SK-N-SH treated with all-trans-retinoic acid at 6 μM for 48 hours (cell line): Measurements from ENCODE around the gene NUP54.

Experiments
- ATAC-seq: fragments of 200-7000 bp; cut with Tn5 transposase; 3 replicates; pipeline ENCODE4 v1.9.1; 2020; ENCODE audit warnings: mild to moderate bottlenecking, moderate library complexity
- ARNTL ChIP-seq: fragments of 450-650 bp; formaldehyde crosslinking; IDR thresholded peaks from 2 replicates; pipeline ENCODE4 v1.5.0; 2020; ENCODE audit warnings: low read depth, mild to moderate bottlenecking, moderate library complexity, borderline replicate concordance
- CSDC2 ChIP-seq: fragments of 250-450 bp; sonication (Bioruptor Pico); IDR thresholded peaks from 2 replicates; pipeline ENCODE4 v1.5.0; 2020; ENCODE audit warnings: mild to moderate bottlenecking, moderate library complexity
- ESRRG ChIP-seq: fragments of 250-450 bp; sonication (Bioruptor Pico); IDR thresholded peaks from 2 replicates; pipeline ENCODE4 v1.6.1; 2021; ENCODE audit warnings: mild to moderate bottlenecking
- GLIS3 ChIP-seq: fragments of 250-450 bp; sonication (Bioruptor Pico); IDR thresholded peaks from 2 replicates; pipeline ENCODE4 v1.5.0; 2020; ENCODE audit warnings: mild to moderate bottlenecking, moderate library complexity
- ISL1 ChIP-seq: fragments of 250-450 bp; sonication (Bioruptor Pico); IDR thresholded peaks from 2 replicates; pipeline ENCODE4 v2.1.2; 2022; ENCODE audit warnings: mild to moderate bottlenecking, moderate library complexity
- PPARA ChIP-seq: fragments of 250-450 bp; sonication (Bioruptor Pico); IDR thresholded peaks from 2 replicates; pipeline ENCODE4 v1.5.0; 2020; ENCODE audit warnings: mild to moderate bottlenecking, borderline replicate concordance
- RARB ChIP-seq: fragments of 250-450 bp; sonication (Bioruptor Pico); IDR thresholded peaks from 2 replicates; pipeline ENCODE4 v1.8.0; 2021; ENCODE audit warnings: mild to moderate bottlenecking, moderate library complexity
- SNAI2 ChIP-seq: fragments of 250-450 bp; sonication (Bioruptor Pico); IDR thresholded peaks from 2 replicates; pipeline ENCODE4 v1.5.0; 2020; ENCODE audit warnings: mild to moderate bottlenecking, moderate library complexity
- TCF4 ChIP-seq: fragments of 250-450 bp; sonication (Bioruptor Pico); IDR thresholded peaks from 2 replicates; pipeline ENCODE4 v1.8.0; 2021; ENCODE audit warnings: mild to moderate bottlenecking, moderate library complexity, borderline replicate concordance
- ZC3H10 ChIP-seq: fragments of 250-450 bp; sonication (Bioruptor Pico); IDR thresholded peaks from 2 replicates; pipeline ENCODE4 v1.5.1; 2021; ENCODE audit warnings: mild to moderate bottlenecking, moderate library complexity
- ZNF565 ChIP-seq: fragments of 450-650 bp; formaldehyde crosslinking; conservative IDR thresholded peaks from 2 replicates; pipeline ENCODE4 v1.5.0; 2020; ENCODE audit warnings: low read depth, mild to moderate bottlenecking, moderate library complexity
- ZNF70 ChIP-seq: fragments of 450-650 bp; formaldehyde crosslinking; IDR thresholded peaks from 2 replicates; pipeline ENCODE4 v1.5.0; 2020; ENCODE audit warnings: mild to moderate bottlenecking, moderate library complexity
- ZNF8 ChIP-seq: fragments of 450-650 bp; formaldehyde crosslinking; IDR thresholded peaks from 2 replicates; pipeline ENCODE4 v1.5.0; 2020; ENCODE audit warnings: mild to moderate bottlenecking, moderate library complexity
- TF ChIP-seq, protein P1 (sequence below): fragments of 250-450 bp; sonication (Bioruptor Pico); IDR thresholded peaks from 2 replicates; pipeline ENCODE4 v1.8.0; 2021; ENCODE audit warnings: low read depth, mild to moderate bottlenecking, moderate library complexity, borderline replicate concordance
- TF ChIP-seq, protein P2 (sequence below): fragments of 250-450 bp; sonication (Bioruptor Pico); IDR thresholded peaks from 2 replicates; pipeline ENCODE4 v1.5.1; 2021; ENCODE audit warnings: mild to moderate bottlenecking, moderate library complexity
- TF ChIP-seq, protein P3 (sequence below): fragments of 250-450 bp; sonication (Bioruptor Pico); IDR thresholded peaks from 2 replicates; pipeline ENCODE4 v1.8.0; 2020; ENCODE audit warnings: mild to moderate bottlenecking, moderate library complexity, borderline replicate concordance
- TF ChIP-seq, protein P4 (sequence below): fragments of 250-450 bp; sonication (Bioruptor Pico); IDR thresholded peaks from 2 replicates; pipeline ENCODE4 v1.5.0; 2020; ENCODE audit warnings: mild to moderate bottlenecking, moderate library complexity

Gene NUP54

DNA sequence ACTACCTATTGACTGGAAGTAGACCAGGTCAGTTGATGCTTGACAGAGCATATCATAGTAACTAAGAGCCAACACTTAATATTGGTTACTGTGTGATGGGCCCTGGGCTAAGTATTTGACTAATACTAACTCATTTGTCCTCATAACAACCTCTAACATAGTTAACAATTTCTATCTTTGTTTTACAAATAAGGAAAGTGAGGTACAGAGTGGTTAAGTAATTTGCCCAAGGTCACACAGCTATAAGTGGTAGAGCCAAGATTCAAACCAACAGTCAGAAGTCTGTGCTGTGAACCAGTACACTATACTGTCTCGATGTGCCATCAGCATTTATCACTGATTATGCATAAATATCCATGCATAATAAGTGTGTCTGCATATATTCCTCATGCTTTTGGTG is 27.1 kb upstream of the NUP54 start (continued):
- TF ChIP-seq, protein P1, sequence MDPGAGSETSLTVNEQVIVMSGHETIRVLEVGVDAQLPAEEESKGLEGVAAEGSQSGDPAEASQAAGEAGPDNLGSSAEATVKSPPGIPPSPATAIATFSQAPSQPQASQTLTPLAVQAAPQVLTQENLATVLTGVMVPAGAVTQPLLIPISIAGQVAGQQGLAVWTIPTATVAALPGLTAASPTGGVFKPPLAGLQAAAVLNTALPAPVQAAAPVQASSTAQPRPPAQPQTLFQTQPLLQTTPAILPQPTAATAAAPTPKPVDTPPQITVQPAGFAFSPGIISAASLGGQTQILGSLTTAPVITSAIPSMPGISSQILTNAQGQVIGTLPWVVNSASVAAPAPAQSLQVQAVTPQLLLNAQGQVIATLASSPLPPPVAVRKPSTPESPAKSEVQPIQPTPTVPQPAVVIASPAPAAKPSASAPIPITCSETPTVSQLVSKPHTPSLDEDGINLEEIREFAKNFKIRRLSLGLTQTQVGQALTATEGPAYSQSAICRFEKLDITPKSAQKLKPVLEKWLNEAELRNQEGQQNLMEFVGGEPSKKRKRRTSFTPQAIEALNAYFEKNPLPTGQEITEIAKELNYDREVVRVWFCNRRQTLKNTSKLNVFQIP (CRISPR knock-in tag), result no peak

DNA sequence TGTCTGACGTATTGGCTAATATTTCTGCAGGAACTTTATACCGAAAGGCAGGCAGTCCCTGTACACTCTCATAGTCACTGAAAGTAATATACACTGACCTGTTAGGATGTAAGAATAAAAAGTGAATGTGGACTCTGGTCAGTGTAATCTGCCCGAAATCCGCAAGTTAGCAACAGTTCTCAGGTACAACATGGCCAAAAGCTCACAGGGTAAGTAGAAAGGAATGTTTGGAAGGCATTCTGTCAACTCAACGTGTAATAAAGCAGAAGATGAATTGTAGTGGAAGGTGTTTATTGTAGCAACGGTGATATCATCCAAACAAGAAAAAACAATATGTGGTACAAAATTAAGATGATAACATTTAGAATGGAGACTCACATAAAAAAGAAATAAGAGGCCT is 26.0 kb upstream of the NUP54 start:
- no peak for TF ChIP-seq ZNF565 (CRISPR knock-in tag)
- TF ChIP-seq, protein P2, sequence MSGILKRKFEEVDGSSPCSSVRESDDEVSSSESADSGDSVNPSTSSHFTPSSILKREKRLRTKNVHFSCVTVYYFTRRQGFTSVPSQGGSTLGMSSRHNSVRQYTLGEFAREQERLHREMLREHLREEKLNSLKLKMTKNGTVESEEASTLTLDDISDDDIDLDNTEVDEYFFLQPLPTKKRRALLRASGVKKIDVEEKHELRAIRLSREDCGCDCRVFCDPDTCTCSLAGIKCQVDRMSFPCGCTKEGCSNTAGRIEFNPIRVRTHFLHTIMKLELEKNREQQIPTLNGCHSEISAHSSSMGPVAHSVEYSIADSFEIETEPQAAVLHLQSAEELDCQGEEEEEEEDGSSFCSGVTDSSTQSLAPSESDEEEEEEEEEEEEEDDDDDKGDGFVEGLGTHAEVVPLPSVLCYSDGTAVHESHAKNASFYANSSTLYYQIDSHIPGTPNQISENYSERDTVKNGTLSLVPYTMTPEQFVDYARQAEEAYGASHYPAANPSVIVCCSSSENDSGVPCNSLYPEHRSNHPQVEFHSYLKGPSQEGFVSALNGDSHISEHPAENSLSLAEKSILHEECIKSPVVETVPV (CRISPR knock-in tag), result no peak
- no peak for ATAC-seq

DNA sequence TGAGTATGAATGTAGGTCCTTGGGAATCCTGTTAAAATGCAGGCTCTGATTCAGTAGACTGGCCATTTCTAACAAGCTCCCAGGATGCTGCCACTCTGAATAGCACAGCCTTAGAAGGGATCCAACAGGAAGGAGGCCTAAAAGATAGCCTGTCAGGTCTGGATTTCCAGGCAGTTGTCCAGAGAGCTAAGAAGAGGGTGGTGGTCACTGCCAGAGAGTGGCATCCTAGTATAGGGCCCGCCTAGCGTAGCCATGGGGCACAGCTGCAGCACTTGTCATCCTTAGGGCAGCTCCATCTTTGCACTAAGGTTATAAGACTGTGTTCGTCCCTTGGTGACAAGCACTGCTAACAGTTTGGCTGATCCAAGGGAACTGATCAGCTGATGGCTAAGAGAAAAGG is 20.5 kb upstream of the NUP54 start:
- TF ChIP-seq SNAI2 (CRISPR knock-in tag) (no peak), ARNTL (CRISPR knock-in tag) (no peak), ESRRG (CRISPR knock-in tag) (no peak), TCF4 (CRISPR knock-in tag) (no peak), GLIS3 (no peak), PPARA (no peak), ZC3H10 (CRISPR knock-in tag) (no peak), ZNF70 (no peak), ISL1 (no peak), ZNF565 (CRISPR knock-in tag) (no peak), CSDC2 (no peak)
- TF ChIP-seq, protein P3, sequence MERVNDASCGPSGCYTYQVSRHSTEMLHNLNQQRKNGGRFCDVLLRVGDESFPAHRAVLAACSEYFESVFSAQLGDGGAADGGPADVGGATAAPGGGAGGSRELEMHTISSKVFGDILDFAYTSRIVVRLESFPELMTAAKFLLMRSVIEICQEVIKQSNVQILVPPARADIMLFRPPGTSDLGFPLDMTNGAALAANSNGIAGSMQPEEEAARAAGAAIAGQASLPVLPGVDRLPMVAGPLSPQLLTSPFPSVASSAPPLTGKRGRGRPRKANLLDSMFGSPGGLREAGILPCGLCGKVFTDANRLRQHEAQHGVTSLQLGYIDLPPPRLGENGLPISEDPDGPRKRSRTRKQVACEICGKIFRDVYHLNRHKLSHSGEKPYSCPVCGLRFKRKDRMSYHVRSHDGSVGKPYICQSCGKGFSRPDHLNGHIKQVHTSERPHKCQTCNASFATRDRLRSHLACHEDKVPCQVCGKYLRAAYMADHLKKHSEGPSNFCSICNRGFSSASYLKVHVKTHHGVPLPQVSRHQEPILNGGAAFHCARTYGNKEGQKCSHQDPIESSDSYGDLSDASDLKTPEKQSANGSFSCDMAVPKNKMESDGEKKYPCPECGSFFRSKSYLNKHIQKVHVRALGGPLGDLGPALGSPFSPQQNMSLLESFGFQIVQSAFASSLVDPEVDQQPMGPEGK, result no peak
- TF ChIP-seq, all 23 proteins: peak for 0
- no peak for ATAC-seq

DNA sequence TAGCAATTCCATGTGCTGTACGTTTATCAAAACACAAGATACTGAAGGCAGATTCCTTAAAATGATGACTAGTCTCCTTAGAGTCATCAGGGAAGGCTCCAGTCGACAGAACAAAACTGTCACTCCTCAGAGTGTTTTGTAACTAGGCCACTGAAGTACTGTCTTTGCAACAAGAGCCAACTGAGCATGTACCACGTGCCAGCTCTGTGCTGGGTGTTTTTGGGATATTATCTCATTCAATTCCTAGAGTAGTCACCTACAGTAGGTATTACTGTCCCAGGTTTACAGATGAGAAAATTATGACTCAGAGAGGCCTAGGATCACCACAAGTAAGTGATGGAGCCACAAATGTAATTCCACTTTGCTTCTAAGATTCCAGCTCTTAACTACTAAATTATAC is 18.3 kb upstream of the NUP54 start:
- no peak for TF ChIP-seq ZNF70
- no peak for TF ChIP-seq ESRRG (CRISPR knock-in tag)
- TF ChIP-seq, protein P4, sequence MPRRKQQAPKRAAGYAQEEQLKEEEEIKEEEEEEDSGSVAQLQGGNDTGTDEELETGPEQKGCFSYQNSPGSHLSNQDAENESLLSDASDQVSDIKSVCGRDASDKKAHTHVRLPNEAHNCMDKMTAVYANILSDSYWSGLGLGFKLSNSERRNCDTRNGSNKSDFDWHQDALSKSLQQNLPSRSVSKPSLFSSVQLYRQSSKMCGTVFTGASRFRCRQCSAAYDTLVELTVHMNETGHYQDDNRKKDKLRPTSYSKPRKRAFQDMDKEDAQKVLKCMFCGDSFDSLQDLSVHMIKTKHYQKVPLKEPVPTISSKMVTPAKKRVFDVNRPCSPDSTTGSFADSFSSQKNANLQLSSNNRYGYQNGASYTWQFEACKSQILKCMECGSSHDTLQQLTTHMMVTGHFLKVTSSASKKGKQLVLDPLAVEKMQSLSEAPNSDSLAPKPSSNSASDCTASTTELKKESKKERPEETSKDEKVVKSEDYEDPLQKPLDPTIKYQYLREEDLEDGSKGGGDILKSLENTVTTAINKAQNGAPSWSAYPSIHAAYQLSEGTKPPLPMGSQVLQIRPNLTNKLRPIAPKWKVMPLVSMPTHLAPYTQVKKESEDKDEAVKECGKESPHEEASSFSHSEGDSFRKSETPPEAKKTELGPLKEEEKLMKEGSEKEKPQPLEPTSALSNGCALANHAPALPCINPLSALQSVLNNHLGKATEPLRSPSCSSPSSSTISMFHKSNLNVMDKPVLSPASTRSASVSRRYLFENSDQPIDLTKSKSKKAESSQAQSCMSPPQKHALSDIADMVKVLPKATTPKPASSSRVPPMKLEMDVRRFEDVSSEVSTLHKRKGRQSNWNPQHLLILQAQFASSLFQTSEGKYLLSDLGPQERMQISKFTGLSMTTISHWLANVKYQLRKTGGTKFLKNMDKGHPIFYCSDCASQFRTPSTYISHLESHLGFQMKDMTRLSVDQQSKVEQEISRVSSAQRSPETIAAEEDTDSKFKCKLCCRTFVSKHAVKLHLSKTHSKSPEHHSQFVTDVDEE, result no peak
- TF ChIP-seq, protein P2 (CRISPR knock-in tag), result no peak
- TF ChIP-seq CSDC2, result no peak
- no peak for TF ChIP-seq RARB (CRISPR knock-in tag)
- no peak for TF ChIP-seq ZNF8
- TF ChIP-seq ZNF565 (CRISPR knock-in tag), result no peak
- TF ChIP-seq ZC3H10 (CRISPR knock-in tag), result no peak
- no peak for ATAC-seq

DNA sequence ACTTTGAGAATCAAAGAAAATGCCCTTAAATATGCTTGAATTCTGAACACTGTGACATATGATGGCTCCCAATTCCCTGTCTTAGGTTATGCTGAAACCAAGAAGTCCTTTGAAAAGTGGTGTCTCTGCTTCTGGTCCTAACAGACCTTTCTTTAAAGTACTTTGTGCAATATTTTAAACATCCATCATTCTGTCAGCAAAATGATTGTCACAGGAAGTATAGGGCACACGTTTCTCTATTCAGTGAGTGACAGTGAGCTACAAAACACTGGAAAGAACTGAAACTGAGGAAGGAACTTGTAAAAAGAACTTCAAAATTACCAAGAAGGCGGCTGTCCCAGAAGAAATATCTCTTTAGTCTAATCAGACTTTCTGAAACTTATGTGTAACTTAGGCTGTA is 12.2 kb upstream of the NUP54 start:
- no peak for ATAC-seq
- TF ChIP-seq ZNF70 (no peak), ISL1 (no peak), PPARA (no peak), GLIS3 (no peak)
- TF ChIP-seq, protein P4, result no peak
- TF ChIP-seq, protein P2 (CRISPR knock-in tag), result no peak
- TF ChIP-seq, all 23 proteins: peak for 0
